ENCODE data around the gene PLK1. TPM values are rescaled to one million over a fixed set of nuclear protein-coding genes. Genes with fewer than 3 reads are reported as not detected.

The PLK1 gene
- total RNA-seq, 1 donor from 2014 or later = 8.1 TPM

DNA sequence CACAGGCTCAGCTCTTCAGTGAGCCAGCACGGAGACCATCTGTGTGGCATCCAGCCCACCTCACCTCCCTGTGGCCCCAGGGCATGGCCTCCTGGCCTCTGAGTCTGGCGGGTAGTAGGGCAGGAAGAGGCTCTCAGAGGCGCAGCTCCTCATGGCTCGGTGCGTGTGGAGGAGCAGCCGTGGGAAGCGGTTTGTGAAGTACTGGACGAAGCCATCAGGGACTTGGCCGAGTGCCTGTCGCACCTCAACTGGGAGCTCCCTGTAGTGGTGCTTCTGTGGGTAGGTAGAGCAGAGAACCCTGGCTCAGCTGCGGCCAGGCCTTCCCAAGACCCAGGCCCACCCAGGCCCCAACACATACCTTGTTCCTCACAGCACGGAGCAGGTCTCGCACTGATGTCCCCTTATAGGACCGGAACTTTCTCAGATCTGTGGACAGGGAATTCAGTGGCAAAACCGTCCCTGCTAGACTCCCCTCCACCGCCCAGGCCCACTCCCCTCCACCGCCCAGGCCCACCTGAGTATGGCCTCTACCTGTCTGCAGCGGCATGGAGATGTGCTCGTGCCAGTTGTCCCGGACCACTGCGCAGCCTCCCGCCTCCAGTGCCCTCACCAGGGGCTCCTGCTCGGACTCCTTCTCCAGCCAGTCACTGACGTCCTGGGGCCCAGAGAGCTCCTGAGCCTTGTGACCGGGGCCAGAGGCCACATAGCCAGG, 12.2 kb downstream of the PLK1 start:
- no peak overlapping the region for H3K4me3 ChIP-seq
- no peak for TF ChIP-seq POLR2A (IDR thresholded peaks at IDR 0.05)
- TF ChIP-seq POLR2AphosphoS5 (IDR thresholded peaks at IDR 0.05; ENCODE audit: insufficient read depth in 1 of 2, low read depth in 1 of 2) = no peak
- TF ChIP-seq, protein P1, sequence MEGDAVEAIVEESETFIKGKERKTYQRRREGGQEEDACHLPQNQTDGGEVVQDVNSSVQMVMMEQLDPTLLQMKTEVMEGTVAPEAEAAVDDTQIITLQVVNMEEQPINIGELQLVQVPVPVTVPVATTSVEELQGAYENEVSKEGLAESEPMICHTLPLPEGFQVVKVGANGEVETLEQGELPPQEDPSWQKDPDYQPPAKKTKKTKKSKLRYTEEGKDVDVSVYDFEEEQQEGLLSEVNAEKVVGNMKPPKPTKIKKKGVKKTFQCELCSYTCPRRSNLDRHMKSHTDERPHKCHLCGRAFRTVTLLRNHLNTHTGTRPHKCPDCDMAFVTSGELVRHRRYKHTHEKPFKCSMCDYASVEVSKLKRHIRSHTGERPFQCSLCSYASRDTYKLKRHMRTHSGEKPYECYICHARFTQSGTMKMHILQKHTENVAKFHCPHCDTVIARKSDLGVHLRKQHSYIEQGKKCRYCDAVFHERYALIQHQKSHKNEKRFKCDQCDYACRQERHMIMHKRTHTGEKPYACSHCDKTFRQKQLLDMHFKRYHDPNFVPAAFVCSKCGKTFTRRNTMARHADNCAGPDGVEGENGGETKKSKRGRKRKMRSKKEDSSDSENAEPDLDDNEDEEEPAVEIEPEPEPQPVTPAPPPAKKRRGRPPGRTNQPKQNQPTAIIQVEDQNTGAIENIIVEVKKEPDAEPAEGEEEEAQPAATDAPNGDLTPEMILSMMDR (IDR thresholded peaks at IDR 0.05) = no peak
- H3K27me3 ChIP-seq = no peaks in the 10 kb centered on the region
- peaks cover 0 to 45% of the 10 kb centered on the region in 2 donors for H3K36me3 ChIP-seq
- H3K27ac ChIP-seq = no peak overlapping the region
- H3K4me1 ChIP-seq = peaks cover 5% of the 10 kb centered on the region
- H3K9me3 ChIP-seq = no peaks in the 10 kb centered on the region
- intact Hi-C loops (cut with DNase I) = no loop called here
- DNase-seq (ENCODE audit: extremely low spot score in 2 of 2) = no peak

DNA sequence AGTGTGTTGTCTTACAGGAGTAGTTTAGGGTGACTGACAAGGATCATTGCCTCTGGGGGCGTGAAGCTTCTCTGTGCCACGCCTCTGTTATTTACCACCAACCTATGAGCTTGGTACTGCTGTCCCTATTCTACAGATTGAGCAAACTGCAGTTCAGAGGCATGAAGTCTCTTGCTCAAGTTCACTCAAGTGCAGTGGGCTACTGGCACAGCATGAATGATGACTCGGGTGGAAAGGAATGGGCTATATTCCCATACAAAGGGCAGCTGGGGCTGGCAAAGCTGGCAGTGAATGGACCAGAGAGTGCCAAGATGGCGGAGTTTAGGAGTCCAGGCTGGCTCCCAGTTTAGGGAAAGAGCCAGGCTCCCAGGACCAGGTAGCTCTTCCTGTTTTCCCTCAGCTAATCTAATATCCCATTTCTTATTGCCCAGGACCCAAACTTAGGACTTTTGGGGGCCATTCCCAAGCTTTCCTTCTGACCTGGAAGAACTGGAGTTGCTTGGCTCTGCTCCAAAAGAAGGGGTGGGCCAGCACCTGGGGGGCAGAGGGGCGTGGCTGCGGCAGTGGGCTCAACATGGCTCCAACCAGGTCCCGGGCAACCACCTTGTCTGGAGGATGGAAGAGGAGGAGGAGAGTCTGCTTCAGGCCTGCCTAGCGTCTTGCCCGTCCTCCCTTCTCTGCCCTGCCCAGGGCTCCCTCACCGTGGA, 12.9 kb downstream of the PLK1 start:
- intact Hi-C loops (cut with DNase I) = no loop called here

DNA sequence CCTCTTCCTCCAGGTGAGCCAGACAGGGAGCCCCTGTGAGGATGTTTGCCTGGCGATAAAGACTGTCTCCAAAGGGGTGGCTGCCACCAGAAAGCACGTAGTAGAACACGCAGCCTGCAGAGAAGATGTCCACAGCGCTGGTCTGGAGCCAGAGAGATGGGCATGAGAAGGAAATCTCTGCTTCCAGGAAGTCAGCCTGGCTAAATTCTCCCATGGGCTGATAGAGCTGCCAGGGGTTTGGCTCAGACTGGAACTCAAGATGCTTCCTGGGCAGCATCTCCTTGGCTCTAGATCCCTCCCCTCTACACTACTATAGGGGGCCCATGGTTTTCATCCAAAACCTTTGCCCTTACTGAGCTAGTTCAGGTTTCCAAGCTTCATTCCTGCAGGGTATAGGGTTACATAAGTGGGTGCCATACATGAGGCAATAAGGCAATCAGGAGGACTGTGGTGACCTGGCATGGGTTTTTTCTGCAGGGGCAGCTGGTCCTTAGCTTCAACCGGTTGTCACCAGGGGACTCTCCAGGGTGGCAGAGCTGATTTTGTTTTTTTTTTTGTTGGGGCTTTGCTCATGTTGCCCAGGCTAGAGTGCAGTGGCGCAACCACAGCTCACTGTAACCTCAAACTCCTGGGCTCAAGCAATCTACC, 13.6 kb downstream of the PLK1 start:
- Histone ChIP-seq H3K4me3 (no peak overlapping the region), H3K36me3 (peaks cover 0 to 41% of the 10 kb centered on the region in 2 donors), H3K9me3 (no peaks in the 10 kb centered on the region), H3K27me3 (no peaks in the 10 kb centered on the region), H3K27ac (no peak overlapping the region), H3K4me1 (peaks cover 5% of the 10 kb centered on the region)
- intact Hi-C loops (cut with DNase I) = no loop called here
- TF ChIP-seq POLR2A (IDR thresholded peaks at IDR 0.05) = no peak
- no peak for TF ChIP-seq POLR2AphosphoS5 (IDR thresholded peaks at IDR 0.05; ENCODE audit: insufficient read depth in 1 of 2, low read depth in 1 of 2)
- TF ChIP-seq, protein P1 (IDR thresholded peaks at IDR 0.05) = no peak
- no peak for DNase-seq (ENCODE audit: extremely low spot score in 2 of 2)

More for the DNA sequence above, 12.9 kb downstream of the PLK1 start:
- Histone ChIP-seq H3K4me1 (peaks cover 5% of the 10 kb centered on the region), H3K4me3 (no peak overlapping the region), H3K36me3 (peaks cover 0 to 45% of the 10 kb centered on the region in 2 donors), H3K9me3 (no peaks in the 10 kb centered on the region), H3K27ac (no peak overlapping the region), H3K27me3 (no peaks in the 10 kb centered on the region)
- TF ChIP-seq, protein P1 (IDR thresholded peaks at IDR 0.05) = no peak
- TF ChIP-seq POLR2AphosphoS5 (IDR thresholded peaks at IDR 0.05; ENCODE audit: insufficient read depth in 1 of 2, low read depth in 1 of 2) (no peak), POLR2A (IDR thresholded peaks at IDR 0.05) (no peak)
- DNase-seq (ENCODE audit: extremely low spot score in 2 of 2) = no peak

DNA sequence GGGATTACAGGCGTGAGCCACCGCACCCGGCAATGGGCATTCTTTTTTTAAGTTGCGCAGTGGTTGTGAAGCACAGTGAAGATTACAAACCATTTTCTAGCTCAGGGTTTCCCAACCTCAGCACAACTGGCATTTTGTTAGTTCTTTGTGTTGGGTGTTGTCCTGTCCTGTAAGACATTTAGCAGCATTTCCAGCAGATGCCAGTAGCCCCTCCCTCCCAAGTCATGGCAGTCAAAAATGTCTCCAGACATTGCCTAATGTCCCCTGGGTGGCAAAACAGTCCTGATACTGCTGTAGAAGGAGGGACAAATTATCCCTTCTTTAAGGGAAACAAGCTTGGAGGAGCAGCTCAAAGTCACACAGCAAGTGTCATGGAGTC, 15.6 kb downstream of the PLK1 start:
- intact Hi-C loops (cut with DNase I) = no loop called here
- peaks cover 0 to 22% of the 10 kb centered on the region in 2 donors for H3K36me3 ChIP-seq
- peaks cover 5% of the 10 kb centered on the region for H3K4me1 ChIP-seq
- no peaks in the 10 kb centered on the region for H3K27me3 ChIP-seq
- no peak overlapping the region for H3K4me3 ChIP-seq
- H3K9me3 ChIP-seq = no peaks in the 10 kb centered on the region
- DNase-seq (ENCODE audit: extremely low spot score in 2 of 2) = no peak
- TF ChIP-seq POLR2A (IDR thresholded peaks at IDR 0.05) = no peak
- TF ChIP-seq POLR2AphosphoS5 (IDR thresholded peaks at IDR 0.05; ENCODE audit: insufficient read depth in 1 of 2, low read depth in 1 of 2) = no peak
- TF ChIP-seq, protein P1 (IDR thresholded peaks at IDR 0.05) = no peak
- no peak overlapping the region for H3K27ac ChIP-seq

Measured in vagina (tissue), 2 donors.